Mesenchymal stem cell (in vitro differentiated cells and primary cell): ENCODE data around the gene KCNN2.
"Not testable (repeated sequence)": the region's sequence is repeated elsewhere in the genome, so short reads cannot be mapped to it uniquely, and the experiment has no call there.

Experiments
- DNase-seq: peaks from one replicate; pipeline ENCODE4 v3.0.0-alpha.2; 2013
- H2AFZ ChIP-seq: one replicate; pipeline ENCODE4 v1.6.1; 2013; ENCODE audit warnings: low read depth, mild to moderate bottlenecking, control low read depth, inconsistent platforms, low read length, moderate library complexity
- H2AK5ac ChIP-seq: 2 replicates; pipeline ENCODE4 v1.6.1; 2013; ENCODE audit warnings: low read length, moderate library complexity, mild to moderate bottlenecking, inconsistent platforms; ENCODE audit not compliant: severe bottlenecking
- H2BK120ac ChIP-seq: one replicate; pipeline ENCODE4 v1.6.1; 2013; ENCODE audit warnings: low read depth, mild to moderate bottlenecking, inconsistent platforms, low read length, moderate library complexity
- H2BK12ac ChIP-seq, 2 experiments: one replicate each; pipeline ENCODE4 v1.6.1; 2013; ENCODE audit warnings: inconsistent platforms in 2 of 2, low read length in 2 of 2, mild to moderate bottlenecking in 2 of 2, moderate library complexity in 2 of 2, control low read depth in 1 of 2
- H2BK15ac ChIP-seq: one replicate; pipeline ENCODE4 v1.6.1; 2013; ENCODE audit warnings: mild to moderate bottlenecking, low read depth, inconsistent platforms; ENCODE audit not compliant: poor library complexity, severe bottlenecking
- H2BK5ac ChIP-seq: 2 replicates; pipeline ENCODE4 v1.6.1; 2013; ENCODE audit warnings: low read depth, mild to moderate bottlenecking, low read length, control low read depth, inconsistent platforms; ENCODE audit not compliant: poor library complexity, severe bottlenecking
- H3K14ac ChIP-seq, 2 experiments: one replicate each; pipeline ENCODE4 v1.6.1; 2013; ENCODE audit warnings: inconsistent platforms in 2 of 2, low read length in 2 of 2, control low read depth in 1 of 2, mild to moderate bottlenecking in 1 of 2, moderate library complexity in 1 of 2
- H3K18ac ChIP-seq, 2 experiments: one replicate each; pipeline ENCODE4 v1.6.1; 2013; ENCODE audit warnings: inconsistent platforms in 2 of 2, low read length in 2 of 2, control low read depth in 1 of 2, low read depth in 1 of 2, mild to moderate bottlenecking in 1 of 2
- H3K23ac ChIP-seq, 2 experiments: one replicate each; pipeline ENCODE4 v1.6.1; 2013; ENCODE audit warnings: inconsistent platforms in 2 of 2, low read length in 2 of 2, mild to moderate bottlenecking in 2 of 2, moderate library complexity in 2 of 2, control low read depth in 1 of 2
- H3K27ac ChIP-seq: 2 replicates; pipeline ENCODE4 v1.5.1; 2013; ENCODE audit warnings: mild to moderate bottlenecking, moderate library complexity, low read length, control low read depth, inconsistent platforms; ENCODE audit not compliant: poor library complexity, severe bottlenecking
- H3K27me3 ChIP-seq, 2 experiments: 2 replicates each; pipeline versions ENCODE4 v1.6.1 to v1.7.0; 2013; ENCODE audit warnings: low read length in 2 of 2, mild to moderate bottlenecking in 2 of 2, moderate library complexity in 2 of 2, control low read depth in 1 of 2, inconsistent platforms in 1 of 2; ENCODE audit not compliant: control insufficient read depth in 1 of 2, insufficient read depth in 1 of 2
- H3K36me3 ChIP-seq, 2 experiments: 2 replicates each; pipeline versions ENCODE4 v1.6.1 to v1.7.0; 2013; ENCODE audit warnings: low read length in 2 of 2, control low read depth in 1 of 2, inconsistent platforms in 1 of 2, low read depth in 1 of 2, mild to moderate bottlenecking in 1 of 2; ENCODE audit not compliant: insufficient read depth in 2 of 2, control insufficient read depth in 1 of 2
- H3K4ac ChIP-seq, 2 experiments: one replicate each; pipeline ENCODE4 v1.6.1; 2013; ENCODE audit warnings: inconsistent platforms in 2 of 2, low read length in 2 of 2, mild to moderate bottlenecking in 2 of 2, moderate library complexity in 2 of 2, control low read depth in 1 of 2, low read depth in 1 of 2
- H3K4me1 ChIP-seq: 2 replicates; pipeline ENCODE4 v1.6.1; 2013; ENCODE audit warnings: low read depth, low read length, control low read depth; ENCODE audit not compliant: control insufficient read depth, insufficient read depth
- H3K4me2 ChIP-seq: 2 replicates; pipeline ENCODE4 v1.6.1; 2013; ENCODE audit warnings: low read length, mild to moderate bottlenecking, inconsistent platforms; ENCODE audit not compliant: poor library complexity, severe bottlenecking
- H3K4me3 ChIP-seq, 2 experiments: 2 replicates each; pipeline versions ENCODE4 v1.5.1 to v1.7.0; 2013; ENCODE audit warnings: low read length in 2 of 2, mild to moderate bottlenecking in 2 of 2, control low read depth in 1 of 2, low read depth in 1 of 2; ENCODE audit not compliant: insufficient read depth in 1 of 2
- H3K79me1 ChIP-seq: replicated peaks from 2 replicates; pipeline ENCODE4 v1.6.1; 2013; ENCODE audit warnings: mild to moderate bottlenecking, control low read depth, low read length, inconsistent platforms; ENCODE audit not compliant: poor library complexity, severe bottlenecking
- H3K9ac ChIP-seq: 2 replicates; pipeline ENCODE4 v1.7.0; 2013; ENCODE audit warnings: mild to moderate bottlenecking, low read length, moderate library complexity
- H3K9me3 ChIP-seq: 2 replicates; pipeline ENCODE4 v1.7.0; 2013; ENCODE audit warnings: mild to moderate bottlenecking, low read length; ENCODE audit not compliant: control insufficient read depth
- H4K8ac ChIP-seq: one replicate; pipeline ENCODE4 v1.6.1; 2013; ENCODE audit warnings: inconsistent platforms, mild to moderate bottlenecking, low read length, moderate library complexity
- H4K91ac ChIP-seq: one replicate; pipeline ENCODE4 v1.6.1; 2013; ENCODE audit warnings: mild to moderate bottlenecking, low read length, inconsistent platforms
- WGBS: methylation state at CpG from one replicate; pipeline ENCODE4 v1.1.7; 2013; ENCODE audit warnings: mixed read lengths; 5-methylcytosine and 5-hydroxymethylcytosine counted together

Gene KCNN2

GRCh38 chr5:114419959-114420358 is 58.1 kb downstream of the KCNN2 start:
- no peak overlapping the region for H3K4me2 ChIP-seq
- H3K23ac ChIP-seq: no peak overlapping the region
- H2AFZ ChIP-seq: no peak overlapping the region
- no peak overlapping the region for H3K14ac ChIP-seq
- no peak overlapping the region for H3K18ac ChIP-seq
- H2BK15ac ChIP-seq: no peak overlapping the region
- peaks cover 4 to 5% of the 10 kb centered on the region in 2 experiments for H3K27me3 ChIP-seq
- H3K4me1 ChIP-seq: no peaks in the 10 kb centered on the region
- H2BK5ac ChIP-seq: no peak overlapping the region
- H3K9ac ChIP-seq: no peak overlapping the region
- no peaks in the 10 kb centered on the region for H3K36me3 ChIP-seq
- no peak overlapping the region for H2AK5ac ChIP-seq
- H2BK12ac ChIP-seq: no peak overlapping the region
- no peaks in the 10 kb centered on the region for H3K9me3 ChIP-seq
- no peaks in the 10 kb centered on the region for H3K79me1 ChIP-seq
- no peak overlapping the region for H4K91ac ChIP-seq
- peak; percentile 42 for DNase-seq
- H4K8ac ChIP-seq: peak overlapping the region; percentile 13
- no peak overlapping the region for H3K27ac ChIP-seq
- H2BK120ac ChIP-seq: no peak overlapping the region
- H3K4ac ChIP-seq: no peak overlapping the region
- no peak overlapping the region for H3K4me3 ChIP-seq

DNA sequence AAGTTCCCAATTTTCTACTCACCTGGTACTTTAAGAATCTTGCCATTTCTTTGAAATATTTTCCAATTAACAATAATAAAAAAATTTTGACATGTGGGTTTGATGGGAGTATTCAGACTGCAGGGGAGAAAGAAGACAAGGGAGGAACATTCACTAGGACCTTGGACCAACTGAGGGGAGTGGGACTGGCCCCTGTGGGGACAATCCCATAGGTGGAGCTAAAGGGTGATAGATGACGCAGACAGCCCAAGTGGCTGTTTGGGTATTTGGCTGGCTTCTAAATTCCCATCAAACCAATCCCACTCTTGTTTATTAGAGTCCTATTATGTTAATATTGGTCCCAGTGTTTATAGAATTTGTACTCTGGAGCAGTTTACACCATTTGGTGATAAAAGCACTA is 65.3 kb downstream of the KCNN2 start:
- Histone ChIP-seq H3K14ac (no peak overlapping the region), H2AK5ac (no peak overlapping the region), H2BK12ac (no peak overlapping the region), H3K4ac (no peak overlapping the region), H3K18ac (no peak overlapping the region), H3K9me3 (no peaks in the 10 kb centered on the region), H3K79me1 (no peaks in the 10 kb centered on the region), H3K4me1 (no peaks in the 10 kb centered on the region), H2BK15ac (no peak overlapping the region), H4K91ac (no peak overlapping the region), H2BK120ac (no peak overlapping the region), H4K8ac (no peak overlapping the region), H3K9ac (no peak overlapping the region), H3K4me2 (no peak overlapping the region), H2AFZ (no peak overlapping the region), H2BK5ac (no peak overlapping the region), H3K23ac (no peak overlapping the region), H3K36me3 (no peaks in the 10 kb centered on the region), H3K27me3 (no peaks in the 10 kb centered on the region), H3K27ac (no peak overlapping the region), H3K4me3 (no peak overlapping the region)
- no CpG with 5 or more reads among the region's 1 CpG for WGBS
- DNase-seq: no peak

DNA sequence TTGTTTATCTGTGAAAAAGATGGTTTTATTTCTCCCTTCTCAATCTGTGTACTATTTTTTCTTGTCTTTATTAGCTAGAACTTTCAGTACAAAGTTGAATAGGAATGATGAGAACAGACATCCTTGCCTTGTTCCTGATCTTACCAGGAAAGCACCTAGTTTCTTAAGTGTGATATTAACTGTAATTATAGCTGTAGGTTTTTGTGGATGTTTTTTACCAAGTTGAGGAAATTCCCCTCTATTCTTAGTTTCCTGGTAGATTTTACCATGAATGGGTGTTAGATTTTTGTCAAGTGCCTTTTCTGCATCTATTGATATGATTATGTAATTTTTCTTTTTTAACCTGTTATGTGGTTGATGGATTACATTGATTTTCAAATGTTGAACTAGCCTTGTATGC is 68.7 kb downstream of the KCNN2 start:
- H2BK120ac ChIP-seq: no peak overlapping the region
- no peak overlapping the region for H3K4me3 ChIP-seq
- no peak overlapping the region for H3K4me2 ChIP-seq
- no peak overlapping the region for H3K27ac ChIP-seq
- H3K18ac ChIP-seq: no peak overlapping the region
- no peaks in the 10 kb centered on the region for H3K27me3 ChIP-seq
- no peak overlapping the region for H3K4ac ChIP-seq
- no peak overlapping the region for H2AK5ac ChIP-seq
- H3K9ac ChIP-seq: no peak overlapping the region
- no peak overlapping the region for H2BK5ac ChIP-seq
- no peak for DNase-seq
- no peak overlapping the region for H4K8ac ChIP-seq
- H3K14ac ChIP-seq: no peak overlapping the region
- no peaks in the 10 kb centered on the region for H3K36me3 ChIP-seq
- no peak overlapping the region for H2BK15ac ChIP-seq
- H4K91ac ChIP-seq: no peak overlapping the region
- H3K9me3 ChIP-seq: no peaks in the 10 kb centered on the region
- no peak overlapping the region for H2BK12ac ChIP-seq
- no peaks in the 10 kb centered on the region for H3K4me1 ChIP-seq
- no peak overlapping the region for H3K23ac ChIP-seq
- no peak overlapping the region for H2AFZ ChIP-seq
- H3K79me1 ChIP-seq: no peaks in the 10 kb centered on the region

DNA sequence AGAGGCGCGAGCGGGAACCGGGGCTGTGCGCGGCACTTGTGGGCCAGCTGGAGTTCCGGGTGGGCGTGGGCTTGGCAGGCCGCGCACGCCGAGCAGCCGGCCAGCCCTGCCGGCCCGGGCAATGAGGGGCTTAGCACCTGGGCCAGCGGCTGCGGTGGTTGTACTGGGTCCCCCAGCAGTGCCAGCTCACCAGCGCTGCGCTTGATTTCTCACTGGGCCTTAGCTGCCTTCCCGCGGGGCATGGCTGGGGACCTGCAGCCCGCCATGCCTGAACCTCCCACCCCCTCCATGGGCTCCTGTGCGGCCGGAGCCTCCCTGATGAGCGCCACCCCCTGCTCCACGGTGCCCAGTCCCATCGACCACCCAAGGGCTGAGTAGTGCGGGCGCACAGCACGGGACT is 70.8 kb downstream of the KCNN2 start:
- not testable (repeated sequence) for H3K27me3 ChIP-seq, H2BK5ac ChIP-seq, H2BK12ac ChIP-seq, H4K8ac ChIP-seq, H2AFZ ChIP-seq, H3K79me1 ChIP-seq, H3K14ac ChIP-seq, H3K4me2 ChIP-seq, H3K4me1 ChIP-seq, H3K9me3 ChIP-seq, H3K23ac ChIP-seq, H3K27ac ChIP-seq, H3K4me3 ChIP-seq, H2AK5ac ChIP-seq, H3K4ac ChIP-seq, H3K36me3 ChIP-seq, H4K91ac ChIP-seq, DNase-seq, H3K18ac ChIP-seq, H2BK120ac ChIP-seq, H3K9ac ChIP-seq, H2BK15ac ChIP-seq
- WGBS: 98% methylated on average over 26 of the region's 30 CpGs
